HG02678 (cell line): ENCODE results near the gene WDR27.
"Not testable (repeated sequence)": the region's sequence is repeated elsewhere in the genome, so short reads cannot be mapped to it uniquely, and the experiment has no call there.

Source experiments
- ATAC-seq: cut with Tn5 transposase; IDR thresholded peaks from one replicate; pipeline ENCODE4 v1.9.1; 2021; ENCODE audit warnings: mild to moderate bottlenecking, moderate library complexity; ENCODE audit not compliant: unreplicated experiment

Gene WDR27

DNA sequence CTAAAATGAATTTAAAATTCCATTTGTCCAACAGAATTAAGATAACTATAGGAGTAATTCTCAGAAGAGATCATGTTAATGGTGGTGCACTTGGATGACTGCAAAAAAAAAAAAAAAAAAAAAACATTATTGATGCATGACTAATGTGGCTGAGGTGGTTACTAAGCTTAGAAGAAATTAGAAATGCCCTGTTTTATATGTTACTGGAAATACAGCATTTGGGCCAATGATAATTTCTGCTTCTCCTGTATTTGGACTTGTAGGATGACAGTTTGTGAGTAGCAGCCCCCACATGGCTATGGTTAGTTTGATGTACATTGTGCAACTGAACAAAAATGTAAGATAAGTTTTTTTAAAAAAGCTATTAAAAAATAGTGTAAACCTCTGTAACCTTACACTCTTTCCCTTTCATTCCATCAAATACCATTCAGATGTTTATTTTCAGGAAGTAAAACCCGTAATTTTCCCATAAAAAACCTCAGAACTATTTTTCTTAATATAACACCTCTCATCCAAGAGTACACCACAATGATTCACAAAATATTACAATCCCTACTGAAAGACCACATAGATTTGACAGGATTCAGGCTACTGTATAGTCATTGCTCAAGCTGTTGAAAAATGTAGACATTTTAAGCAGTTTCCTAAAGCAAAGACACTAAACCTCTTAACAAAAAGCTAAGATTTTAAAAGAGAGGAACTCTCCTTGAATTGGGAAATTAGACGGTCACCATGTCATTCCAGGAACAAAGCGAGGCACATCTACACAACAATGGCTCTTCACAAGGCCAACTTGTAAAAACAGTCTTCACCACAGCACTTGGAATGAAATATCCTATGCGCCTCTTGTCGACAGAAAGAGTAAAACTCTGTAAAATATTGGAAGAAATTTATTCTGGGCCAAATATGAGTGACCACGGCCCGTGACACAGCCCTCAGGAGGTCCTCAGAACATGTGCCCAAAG is 83.0 kb downstream of the WDR27 start:
- ATAC-seq, result no peak

DNA sequence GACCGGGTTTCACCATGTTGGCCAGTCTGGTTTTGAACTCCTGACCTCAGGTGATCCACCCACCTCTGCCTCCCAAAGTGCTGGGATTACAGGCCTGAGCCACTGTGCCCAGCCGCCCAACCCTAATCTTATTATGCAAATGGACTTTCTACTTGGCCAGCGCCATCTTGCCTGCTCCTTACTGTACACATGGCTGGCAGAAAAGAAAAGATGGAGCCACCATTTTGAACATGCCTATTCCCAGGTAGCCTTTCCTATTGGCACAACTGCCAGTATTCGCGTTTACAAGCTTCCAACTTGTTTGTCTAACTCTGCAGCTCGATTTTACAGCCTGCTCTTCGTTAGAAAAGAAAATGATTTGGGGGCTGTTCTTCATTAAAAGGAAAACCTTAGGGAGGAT is 84.3 kb downstream of the WDR27 start:
- ATAC-seq, result no peak

DNA sequence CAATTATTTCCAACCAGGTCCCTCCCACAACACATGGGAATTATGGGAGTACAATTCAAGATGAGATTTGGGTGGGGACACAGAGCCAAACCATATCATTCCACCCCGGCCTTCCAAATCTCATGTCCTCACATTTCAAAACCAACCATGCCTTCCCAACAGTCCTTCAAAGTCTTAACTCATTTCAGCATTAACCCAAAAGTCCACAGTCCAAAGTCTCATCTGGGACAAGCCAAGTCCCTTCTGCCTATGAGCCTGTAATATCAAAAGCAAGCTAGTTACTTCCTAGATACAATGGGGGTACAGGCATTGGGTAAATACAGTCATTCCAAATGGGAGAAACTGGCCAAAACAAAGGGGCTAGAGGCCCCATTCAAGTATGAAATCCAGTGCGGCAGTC is 93.2 kb downstream of the WDR27 start:
- ATAC-seq, result not testable (repeated sequence)

DNA sequence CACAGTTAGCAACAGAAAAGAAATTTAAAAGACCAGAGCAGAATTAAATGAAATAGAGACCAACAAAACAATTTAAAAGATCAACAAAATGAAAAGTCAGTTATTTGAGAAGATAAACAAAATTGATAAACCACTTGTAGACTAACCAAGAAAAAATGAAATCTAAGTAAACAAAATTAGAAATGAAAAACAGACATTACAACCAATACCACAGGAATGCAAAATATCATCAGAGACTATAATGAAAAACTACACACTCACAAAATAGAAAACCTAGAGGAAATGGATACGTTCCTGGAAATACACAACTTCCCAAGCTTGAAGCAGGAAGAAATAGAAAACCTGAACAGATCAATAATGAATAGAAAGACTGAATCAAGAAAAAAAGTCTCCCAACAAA is 97.8 kb downstream of the WDR27 start:
- ATAC-seq, result no peak

DNA sequence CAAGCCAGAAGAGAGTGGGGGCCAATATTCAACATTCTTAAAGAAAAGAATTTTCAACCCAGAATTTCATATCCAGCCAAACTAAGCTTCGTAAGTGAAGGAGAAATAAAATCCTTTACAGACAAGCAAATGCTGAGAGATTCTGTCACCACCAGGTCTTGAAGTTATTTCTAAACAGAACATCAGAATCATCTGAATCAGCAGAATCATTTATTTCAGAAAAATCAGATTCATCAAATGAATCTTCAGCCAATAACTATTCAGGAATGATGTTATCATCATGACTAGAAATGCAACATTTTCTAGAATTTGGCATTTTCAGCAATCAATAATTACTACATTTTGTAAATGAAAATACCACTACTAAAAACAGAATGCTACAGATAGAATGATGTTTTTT is 100.7 kb downstream of the WDR27 start:
- not testable (repeated sequence) for ATAC-seq

DNA sequence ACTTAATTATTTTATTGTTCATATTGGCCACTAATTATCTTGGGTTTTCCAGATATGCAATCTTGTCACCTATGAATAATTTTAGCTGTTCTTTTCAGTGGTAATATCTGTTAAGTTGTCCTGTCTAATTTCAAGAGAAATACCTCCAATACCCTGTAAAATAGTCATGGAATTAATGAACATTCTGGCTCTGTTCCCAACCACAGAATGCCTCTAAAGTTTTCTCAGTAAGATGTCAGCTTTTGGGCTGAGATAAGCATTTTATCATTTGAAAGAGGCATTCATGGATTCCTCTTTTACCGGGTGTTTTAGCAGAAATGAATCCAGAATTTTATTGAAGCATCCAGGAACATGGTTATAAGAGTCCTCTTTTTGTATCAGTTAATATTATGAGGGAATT is 109.3 kb downstream of the WDR27 start:
- no peak for ATAC-seq

DNA sequence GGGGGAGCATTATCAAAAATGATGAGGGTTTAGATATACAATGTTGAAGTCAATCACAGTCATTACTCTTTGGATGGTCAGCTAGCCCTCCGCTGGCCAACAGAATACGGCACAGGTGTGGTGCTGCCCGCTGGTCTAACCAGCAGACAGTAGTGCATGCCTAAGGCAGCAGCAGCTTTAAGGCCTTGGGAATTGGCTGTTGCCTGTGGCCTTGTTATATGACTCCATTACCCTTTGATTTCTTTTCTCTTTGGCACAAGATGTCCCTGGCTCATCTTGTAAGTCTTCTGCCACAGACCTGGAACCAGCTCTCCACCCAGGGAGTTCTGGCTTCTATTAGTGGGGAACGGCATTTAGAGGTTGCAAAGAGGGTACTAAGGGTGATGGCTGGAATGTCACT is 110.2 kb downstream of the WDR27 start:
- no peak for ATAC-seq

DNA sequence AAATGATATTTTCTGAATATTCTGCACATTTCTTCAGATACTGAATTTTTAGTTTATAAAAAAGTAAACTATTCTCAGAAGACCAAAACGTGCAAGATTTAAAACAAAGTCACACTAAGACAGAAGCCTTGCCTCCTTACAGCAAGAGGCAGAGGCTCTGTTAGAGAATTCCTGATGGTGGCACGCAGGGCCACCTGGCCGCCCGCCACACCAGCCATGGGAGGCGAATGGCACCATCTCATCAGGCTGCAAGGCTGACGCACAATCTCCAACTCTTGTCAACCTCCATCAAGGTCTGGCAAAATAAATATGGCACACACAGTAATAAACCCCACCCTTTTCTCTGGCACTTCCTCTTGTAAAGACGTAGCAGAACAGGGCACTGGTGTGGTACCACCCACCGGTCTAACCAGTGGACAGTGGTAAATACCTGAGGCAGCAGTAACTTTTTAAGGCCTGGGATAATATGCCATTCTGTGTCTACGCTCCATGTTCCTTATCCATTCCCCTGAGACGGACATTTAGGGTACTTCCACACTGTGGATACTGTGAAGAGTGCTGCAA is 111.4 kb downstream of the WDR27 start:
- ATAC-seq, result no peak

DNA sequence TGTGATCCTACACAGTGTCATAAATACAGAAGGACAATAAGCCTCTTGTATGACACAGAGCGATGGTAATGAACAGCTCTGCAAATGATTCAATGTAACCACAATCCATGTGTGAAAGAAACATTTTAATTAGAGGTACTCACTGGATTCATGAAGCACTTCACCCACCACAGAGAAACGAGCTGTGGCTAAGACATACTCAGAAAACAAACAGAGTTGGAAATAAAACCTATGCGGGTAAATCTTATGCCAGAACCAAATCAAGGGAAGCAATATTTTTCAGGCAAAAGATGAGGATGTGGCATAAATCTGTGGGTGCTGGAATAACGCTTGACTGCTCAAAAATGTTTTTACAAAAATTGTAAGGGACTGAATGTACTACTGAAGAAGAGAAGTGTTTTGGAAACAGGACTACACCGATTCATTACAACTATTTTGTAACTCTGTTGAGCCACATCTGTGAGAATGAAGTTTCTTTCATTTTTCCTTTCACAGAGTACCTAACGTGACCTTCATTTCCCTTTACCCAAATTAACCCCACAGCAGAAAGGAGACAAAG is 112.1 kb downstream of the WDR27 start:
- ATAC-seq, result peak; percentile 82

DNA sequence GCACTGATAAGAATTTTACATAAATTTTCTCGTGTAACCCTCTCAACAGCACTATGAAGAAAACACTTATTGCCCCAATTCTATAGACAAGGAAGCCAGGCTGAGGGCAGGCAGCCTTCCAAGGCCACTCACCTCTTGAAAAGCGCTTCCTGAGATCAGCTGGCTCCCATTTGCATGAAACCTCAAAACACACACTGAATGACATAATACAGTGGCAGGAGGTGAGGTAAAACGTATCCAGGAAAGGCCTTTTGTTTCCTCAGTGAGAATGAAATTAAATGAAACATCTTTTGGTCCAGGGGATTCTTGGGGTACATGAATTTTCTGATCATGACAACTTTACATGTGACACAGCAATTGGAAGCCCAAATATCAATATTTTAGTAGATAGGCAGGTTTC is 112.5 kb downstream of the WDR27 start:
- ATAC-seq, result peak; percentile 70

DNA sequence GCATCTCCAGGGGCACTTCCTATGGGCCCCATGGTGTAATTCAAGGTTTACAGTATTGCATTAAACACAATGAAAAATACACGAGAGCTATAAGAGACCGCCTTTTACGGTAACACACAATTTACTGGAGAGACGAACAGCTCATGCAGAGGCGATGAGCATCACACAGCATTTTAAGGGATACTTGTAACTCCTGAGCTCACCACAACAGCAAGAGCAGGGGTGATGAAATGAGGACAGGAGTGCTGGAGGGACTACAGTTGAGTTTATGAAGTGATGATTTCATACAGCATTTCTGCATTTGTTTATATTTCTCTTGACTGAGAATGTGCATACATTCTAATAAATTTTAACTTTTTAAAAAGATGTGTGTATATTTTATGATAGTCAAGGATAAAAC is 113.9 kb downstream of the WDR27 start:
- no peak for ATAC-seq

DNA sequence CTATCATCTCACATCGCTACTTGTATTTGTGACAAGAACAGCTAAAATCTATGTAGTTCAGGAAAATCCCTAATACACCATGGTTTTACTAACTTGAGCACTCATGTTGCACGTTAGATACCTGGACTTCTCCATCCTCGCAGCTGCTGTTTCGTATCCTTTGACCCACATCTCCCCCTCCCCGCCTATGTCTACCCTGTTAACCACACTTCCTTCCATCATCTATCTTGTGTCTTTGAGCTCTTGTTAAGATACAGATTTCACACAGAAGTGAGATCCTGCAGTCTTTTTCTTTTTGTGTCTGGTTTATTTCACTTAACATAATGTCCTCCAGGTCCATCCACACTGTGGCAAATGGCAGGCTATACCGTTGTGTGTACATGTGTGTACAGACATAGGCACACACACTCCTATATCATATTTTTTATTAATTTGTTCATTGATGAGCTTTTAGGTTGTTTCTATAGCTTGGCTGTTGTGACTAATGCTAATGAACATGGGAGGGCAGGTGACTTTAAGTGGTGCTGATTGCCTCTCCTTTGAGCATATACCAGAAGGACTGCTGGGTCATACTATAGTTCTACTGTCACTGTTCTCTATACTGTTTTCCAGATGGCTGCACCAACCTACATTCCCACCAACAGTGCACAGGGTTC is 117.8 kb downstream of the WDR27 start:
- no peak for ATAC-seq

DNA sequence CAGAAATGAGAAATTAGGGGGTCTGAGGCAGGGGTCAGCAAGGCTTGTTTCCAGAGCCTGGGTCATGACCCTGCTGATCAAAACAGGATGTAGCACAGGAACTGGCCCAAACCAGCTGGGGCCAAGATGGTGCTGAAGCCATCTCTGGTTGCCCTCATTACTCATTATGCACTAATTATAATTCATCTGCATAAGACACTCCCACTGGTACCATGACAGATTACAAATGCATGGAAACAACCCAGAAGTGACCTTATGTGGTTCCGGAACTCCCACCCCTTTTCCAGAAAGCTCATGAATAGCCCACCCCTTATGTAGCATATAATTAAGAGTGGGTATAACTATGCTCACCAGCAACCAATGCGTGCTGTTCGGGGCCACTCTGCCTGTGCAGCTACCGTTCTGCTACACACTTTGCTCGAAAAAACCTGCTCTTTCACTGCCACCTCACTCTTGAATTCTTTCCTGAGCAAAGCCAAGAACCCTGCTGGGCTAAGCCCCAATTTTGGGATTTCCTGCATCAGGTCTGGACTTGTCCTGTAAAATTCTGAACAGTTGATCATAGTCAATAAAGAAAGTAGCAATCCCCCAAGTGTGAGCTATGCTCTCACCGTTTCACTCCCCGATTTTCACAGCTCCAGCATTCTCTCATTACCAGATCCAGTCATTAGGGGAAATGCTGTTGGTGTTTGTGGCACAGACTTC is 122.3 kb downstream of the WDR27 start:
- no peak for ATAC-seq

DNA sequence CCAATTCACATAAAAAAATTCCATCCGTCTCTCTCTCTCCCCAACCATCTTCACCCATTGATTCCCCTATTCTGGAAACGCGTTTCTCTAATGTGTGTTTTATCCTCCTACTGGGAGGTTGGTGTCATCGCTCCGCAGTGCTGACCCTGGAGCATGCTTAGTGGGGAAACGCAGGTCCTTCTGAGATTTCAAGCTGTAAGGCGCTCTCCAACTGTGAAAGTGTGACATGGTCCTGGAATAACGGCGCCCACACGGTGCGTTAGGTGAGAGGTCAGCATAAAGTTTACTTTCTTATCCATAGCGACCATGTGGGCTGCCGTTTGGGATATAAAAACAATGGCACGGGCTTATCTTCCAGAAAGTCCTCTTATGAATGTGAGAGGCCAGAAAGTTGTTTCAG is 123.9 kb downstream of the WDR27 start:
- ATAC-seq, result no peak

DNA sequence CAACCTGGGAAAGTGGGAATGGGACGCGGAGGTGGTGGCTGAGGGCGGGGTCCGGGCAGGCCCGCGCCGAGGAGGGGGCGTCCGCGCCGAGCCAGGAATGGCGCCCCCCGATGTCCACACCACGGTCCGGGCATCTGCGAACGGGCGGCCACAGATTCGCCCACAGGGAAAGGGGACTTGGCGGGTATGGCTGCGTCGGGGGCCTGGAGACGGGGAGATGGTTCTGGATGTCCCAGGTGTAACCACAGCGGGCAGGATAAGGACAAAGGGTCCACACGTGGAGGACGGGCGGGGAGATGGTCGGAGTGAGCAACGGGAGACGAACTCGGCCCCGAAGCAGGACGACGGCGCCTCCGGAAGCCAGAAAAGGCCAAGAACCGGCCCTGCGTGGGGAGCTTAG is 124.6 kb downstream of the WDR27 start:
- no peak for ATAC-seq

DNA sequence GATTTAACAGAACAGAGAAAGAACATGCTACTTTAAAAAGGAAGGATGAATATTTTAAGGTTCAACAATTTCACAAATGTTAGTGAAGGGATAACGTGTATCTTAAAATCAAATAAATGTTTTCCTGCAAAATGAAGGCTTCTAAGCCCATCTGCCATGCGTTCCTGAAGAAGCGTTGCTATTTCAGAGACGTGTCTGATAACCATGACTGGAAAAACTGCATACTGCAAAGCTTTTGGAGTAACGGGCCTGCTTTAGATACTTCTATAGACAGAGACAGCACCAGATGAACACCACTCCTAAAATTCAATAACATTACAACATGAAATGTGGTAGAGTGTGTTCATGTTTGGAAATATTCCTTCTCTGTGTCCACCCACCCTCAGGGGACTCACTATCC is 126.0 kb downstream of the WDR27 start:
- no peak for ATAC-seq

DNA sequence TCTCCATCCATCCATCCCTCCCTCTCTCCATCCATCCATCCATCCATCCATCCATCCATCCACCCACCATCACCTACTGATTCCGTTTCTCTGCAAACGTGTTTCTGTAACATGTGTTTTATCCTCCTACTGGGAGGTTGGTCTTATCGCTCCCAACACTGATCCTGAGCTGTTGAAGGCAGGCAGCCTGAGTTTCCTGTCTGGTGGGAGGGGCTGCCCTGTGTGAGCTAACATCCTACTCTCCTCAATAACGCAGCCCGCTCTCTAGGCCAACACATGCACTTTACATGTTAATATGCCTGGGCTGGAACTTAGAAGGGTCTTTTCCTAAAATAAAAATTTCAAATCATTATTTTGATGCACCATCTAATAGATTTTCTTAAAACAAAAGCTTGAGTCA is 126.5 kb downstream of the WDR27 start:
- ATAC-seq, result no peak

DNA sequence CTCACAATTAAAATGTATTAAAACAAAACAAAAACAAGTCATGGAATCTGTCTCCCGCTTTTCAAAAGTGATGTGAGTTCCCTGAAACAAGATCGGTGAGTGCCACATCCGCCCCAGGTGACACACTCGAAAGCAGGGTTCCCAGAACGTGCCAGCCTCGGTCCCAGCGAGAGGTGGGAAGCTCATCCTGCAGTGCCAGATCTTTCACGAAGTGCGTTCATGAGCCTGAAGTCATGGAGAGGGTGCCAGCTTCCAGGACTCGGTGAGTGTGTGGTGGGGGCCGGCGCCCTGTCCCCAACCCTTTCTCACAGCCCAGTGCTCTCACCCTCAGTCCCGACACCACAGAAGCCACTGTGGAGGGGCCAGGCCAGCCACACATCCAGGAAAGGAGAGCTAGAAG is 127.4 kb downstream of the WDR27 start:
- ATAC-seq, result no peak

DNA sequence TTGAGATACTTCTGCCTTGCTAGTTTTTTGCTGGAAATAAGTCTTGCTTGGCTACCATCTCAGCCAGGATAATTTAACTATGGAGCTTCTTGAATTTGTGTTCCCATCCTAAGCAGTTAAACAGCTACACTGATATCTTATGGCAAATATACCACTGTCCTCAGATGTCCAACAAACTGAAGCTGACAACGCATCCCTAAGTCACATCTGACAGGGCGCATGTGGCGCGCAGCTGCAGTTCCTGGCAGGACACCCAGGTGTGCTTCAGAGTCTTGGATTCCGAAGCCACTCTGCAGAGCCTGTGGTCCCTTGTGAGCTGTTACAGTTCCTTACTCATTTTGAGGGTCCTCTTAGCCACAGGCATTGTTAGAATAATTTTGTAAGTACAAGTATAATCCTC is 127.9 kb downstream of the WDR27 start:
- no peak for ATAC-seq

DNA sequence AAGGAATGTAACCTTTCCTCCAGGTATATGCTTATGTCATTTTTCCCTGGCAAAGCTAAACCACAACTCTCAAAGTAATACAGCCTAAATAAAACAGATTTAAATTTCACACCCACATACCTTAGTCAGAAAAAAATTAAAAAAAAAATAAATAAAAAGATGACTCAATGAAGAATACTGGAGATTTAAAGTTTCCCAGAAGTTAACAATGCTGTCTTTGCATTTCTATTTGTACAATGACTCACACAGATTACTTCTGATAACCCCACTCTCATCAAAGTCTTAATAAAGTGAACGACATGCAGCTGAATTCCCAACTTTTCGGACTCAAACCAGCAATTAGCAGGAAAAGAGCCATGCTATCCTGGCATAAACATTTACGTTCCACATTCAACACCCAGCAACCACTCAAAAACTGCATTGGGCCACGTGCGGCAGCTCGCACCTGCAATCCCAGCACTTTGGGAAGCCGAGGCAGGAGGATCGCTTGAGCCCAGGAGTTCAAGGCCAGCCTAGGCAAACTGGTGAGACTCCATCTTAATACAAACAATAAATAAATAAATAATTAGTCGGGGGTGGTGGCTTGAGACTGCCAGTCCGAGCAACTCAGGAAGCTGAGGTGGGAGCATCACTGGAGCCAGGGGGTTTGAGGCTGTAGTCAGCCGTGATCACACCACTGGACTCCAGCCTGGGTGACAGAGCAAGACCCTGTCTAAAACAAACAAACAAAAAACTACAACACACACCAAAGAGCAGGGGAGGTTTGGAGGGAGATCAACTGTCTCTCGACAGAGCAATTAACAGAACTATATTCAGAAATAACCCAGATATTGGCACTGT is 130.5 kb downstream of the WDR27 start:
- ATAC-seq, result no peak
